ELR (cell line): ENCODE measurements around the gene MRPL2.
A peak's percentile ranks its signal among the peaks of the same experiment; 100 is the strongest.
"Not testable (repeated sequence)": the region's sequence is repeated elsewhere in the genome, so short reads cannot be mapped to it uniquely, and the experiment has no call there.

Experiments
- DNase-seq: peaks from one replicate; pipeline ENCODE4 v3.0.0-alpha.2; 2015; ENCODE audit warnings: low read depth

The MRPL2 gene

DNA sequence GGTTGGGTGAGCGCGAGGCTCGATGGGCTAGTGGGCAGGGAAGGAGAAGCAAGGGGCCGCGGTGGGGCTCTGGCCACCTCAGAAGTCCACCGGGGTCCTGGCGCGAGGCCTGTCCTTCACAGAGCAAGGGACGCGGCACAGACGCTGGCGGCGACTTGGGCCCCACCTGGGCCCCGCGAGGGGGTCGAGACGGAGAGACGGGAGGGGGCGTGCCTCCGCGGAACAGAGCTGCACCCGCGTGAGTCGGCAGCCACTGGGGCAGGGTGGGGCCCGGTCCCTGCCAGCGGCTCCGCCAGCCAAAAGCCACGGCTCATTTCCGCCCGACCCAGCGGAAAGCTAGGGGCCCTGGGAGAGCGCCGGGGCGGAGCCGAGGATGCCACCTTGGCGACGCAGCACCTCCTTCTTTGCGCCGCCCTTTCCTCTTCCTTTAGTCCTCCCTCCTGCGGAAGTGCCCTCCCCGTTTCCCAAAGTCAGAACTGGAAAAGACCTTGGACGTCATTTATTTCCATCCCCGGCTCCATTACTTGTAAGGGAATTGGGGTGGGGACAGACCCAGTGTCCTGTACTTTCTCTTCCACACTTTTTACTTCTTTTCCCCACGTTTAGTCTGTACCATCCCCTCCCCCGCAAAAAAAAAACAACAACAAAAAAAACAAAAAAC, 5.6 kb downstream of the MRPL2 start, which contains the start of gene CUL7:
CUL7 (minus strand) TSS at position 307 of the 661 bp plus-strand sequence. CDS start 1,063 bp downstream, outside the sequence.
- peak; percentile 98 for DNase-seq

- DNase-seq, result peak; percentile 49
These were observed 6.2 kb downstream of the MRPL2 start for GRCh38 chr6:43052842-43053544.

DNA sequence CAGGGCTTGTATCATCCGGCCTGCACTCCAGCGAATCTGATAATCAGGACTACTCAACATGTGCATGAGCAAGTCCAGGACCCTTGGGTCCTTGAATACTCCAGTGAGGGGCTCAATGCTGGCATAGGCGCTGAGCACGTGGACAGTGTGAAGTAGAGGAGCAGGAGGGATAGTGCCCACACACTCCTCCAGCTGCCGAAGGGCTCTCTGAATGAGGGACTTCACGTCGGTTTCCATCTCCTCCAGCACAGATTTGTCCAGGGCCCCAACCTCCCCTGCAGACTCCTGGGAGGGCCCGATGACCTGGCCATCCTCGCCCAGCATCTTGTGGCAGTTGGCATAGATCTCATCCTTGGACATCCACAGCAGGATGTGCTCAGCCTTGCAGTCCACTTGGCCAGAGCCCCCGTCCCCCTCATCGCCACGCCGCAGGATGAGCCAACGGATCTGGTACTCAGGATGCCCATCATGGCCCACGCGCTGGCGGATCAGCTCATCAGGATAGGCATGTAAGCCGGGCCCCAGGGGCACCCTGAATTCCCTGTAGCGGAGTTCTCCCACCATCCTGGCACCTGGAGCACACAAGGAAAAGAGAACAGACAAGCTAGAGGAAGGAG, 6.9 kb downstream of the MRPL2 start:
- no peak for DNase-seq

- no peak for DNase-seq
These were observed 8.3 kb downstream of the MRPL2 start for GRCh38 chr6:43050981-43051380.

GRCh38 chr6:43047998-43048397, 11.2 kb downstream of the MRPL2 start:
- DNase-seq, result no peak

DNA sequence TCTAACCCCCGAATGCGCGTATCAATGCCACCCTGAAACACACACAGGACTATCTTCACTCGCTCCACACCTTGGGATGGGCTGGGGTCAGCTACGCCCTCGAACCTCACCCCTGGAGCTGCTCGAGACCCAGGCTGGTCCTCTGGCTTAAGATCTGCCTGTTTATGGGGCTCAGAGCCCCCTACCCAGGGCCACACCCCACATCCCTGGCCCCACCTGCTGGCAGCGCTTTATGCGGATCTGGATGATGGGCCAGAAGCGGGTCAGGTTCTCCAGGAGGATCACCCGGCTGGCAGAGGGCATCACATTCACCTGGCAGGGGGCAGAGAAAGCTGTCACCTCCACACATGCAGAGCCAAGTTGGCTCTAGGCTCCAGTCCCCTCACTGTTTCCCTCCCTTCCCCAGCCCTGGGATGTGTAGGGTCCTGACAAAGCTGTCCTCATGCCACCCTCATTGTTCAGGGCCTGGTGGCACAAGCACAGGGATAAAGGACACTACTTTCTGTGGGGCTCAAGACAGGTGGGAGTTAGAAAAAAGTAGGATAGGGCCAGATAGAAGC, 13.8 kb downstream of the MRPL2 start:
- DNase-seq, result no peak

DNA sequence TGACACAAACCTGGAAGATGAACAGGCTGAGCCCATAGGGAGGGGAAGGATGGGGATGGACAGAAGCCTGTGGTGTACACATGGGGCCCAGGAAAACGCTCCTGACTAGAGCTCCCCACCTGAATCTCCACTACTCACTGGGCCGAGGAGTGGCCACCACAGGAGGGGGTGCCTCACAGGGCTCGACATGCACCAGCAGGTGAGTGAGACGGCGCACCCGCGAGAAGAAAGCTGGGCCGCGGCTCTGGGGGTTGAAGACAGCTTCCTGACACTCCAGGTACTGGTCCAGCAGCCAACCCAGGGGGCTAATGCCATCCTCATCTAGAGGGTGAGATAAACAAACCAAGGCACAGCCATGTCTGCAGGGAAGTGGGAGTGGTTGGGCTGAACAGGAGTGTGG, 15.9 kb downstream of the MRPL2 start:
- no peak for DNase-seq

DNA sequence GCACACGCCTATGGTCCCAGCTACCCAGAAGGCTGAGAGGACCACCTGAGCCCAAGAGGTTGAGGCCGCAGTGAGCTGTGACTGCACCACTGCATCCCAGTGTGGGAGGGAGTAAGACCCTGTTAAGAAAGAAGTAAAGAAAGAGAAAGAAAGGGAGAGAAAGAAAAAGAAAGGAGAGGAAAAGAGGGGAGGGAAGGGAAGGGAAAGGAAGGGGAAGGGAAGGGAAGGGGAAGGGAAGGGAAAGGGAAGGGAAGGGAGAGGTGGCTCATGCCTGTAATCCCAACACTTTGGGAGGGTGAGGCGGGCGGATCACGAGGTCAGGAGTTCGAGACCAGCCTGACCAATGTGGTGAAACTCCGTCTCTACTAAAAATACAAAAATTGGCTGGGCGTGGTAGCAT, 17.8 kb downstream of the MRPL2 start:
- not testable (repeated sequence) for DNase-seq

- no peak for DNase-seq
These were observed 18.5 kb downstream of the MRPL2 start for GRCh38 chr6:43040542-43041257.

- no peak for DNase-seq
These were observed 20.5 kb downstream of the MRPL2 start for GRCh38 chr6:43038727-43039126.

GRCh38 chr6:43037706-43038105, 21.5 kb downstream of the MRPL2 start:
- DNase-seq, result no peak

DNA sequence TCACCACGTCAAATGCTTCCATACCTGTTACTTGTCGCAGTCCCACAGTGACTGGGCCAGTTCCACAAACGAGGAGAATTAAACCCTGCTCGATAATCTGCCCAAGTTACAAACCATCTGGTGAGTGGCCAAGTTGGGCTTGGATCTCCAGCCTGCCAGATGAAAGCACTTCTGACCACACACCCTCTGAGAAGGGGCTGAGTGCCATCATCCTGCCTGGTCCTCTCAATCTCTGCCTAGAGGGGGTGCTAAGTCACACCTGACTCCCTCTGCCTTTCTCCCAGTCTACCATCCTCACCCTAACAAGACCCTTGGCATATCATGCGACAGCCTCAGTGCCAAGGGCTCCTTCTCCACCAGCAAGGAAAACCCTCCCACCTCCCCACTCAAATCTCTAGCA, 22.0 kb downstream of the MRPL2 start:
- DNase-seq, result no peak

DNA sequence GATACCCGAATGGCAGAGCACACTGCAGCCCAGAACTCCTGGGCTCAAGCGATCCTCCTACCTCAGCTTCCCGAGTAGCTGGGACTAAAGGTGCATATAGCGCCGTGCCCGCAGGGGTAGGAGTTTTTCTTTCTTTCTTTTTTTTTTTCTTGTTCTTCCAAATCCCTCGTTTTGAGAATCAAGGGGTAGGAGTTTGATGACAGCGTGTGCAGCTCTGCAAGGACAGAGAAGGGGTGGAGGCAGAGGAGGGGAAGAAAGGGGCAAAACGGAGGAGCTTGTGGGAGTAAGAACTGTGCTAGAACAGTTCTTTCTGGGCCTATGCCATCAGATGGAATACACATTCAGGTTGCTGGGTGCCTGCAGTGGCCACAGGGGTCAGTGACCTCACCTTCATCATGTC, 22.5 kb downstream of the MRPL2 start:
- DNase-seq, result no peak

DNA sequence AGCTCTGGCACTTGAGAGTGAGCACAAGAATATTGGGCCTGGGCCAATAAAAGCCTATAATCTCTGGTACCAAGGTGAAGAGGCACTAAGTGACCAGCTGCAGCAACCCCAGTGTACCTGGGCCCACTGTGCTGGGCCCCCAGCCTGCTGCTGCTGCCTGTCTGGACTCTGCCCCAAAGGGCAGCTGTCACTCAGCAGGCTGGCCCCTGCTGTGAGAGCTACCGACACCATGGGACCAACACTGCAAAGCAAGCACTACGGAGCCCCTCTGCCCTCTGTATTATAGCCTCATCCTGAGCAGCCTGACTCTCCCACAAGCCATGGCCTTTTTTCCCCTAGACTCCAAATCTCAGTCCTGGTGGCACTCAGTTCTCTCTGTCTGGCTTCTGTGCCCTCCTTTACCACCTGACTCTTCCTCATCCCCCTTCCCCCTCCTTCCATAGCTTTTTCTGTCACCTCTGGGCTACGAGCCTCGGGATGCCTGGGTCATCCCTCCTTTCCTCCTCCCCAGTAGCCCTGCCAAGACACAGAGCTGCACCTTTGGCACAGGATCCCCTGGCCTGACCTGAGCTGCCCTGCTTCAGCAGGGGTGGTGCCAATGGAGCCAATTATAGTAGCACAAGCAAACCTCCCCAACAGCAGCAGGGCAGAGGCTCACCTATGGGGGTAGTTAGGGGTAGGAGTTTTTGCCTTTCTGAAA, 23.6 kb downstream of the MRPL2 start:
- DNase-seq, result no peak

DNA sequence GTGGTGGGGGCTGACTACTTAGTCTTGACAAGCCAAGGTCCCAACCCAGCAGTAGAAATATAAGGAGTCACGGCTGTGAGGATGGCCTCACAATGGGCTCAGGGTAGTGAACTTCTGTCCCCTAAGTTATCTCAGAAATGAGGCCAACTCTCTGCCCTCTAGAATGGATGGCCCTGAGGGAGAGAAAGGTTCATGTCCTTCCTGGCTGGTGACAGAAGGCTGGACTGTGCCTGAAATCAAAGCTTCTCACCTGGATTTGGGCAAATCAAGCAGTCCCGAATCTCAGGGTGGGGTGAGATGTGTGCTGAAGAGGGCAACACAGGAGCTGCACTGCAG, 25.1 kb downstream of the MRPL2 start:
- DNase-seq, result no peak

DNA sequence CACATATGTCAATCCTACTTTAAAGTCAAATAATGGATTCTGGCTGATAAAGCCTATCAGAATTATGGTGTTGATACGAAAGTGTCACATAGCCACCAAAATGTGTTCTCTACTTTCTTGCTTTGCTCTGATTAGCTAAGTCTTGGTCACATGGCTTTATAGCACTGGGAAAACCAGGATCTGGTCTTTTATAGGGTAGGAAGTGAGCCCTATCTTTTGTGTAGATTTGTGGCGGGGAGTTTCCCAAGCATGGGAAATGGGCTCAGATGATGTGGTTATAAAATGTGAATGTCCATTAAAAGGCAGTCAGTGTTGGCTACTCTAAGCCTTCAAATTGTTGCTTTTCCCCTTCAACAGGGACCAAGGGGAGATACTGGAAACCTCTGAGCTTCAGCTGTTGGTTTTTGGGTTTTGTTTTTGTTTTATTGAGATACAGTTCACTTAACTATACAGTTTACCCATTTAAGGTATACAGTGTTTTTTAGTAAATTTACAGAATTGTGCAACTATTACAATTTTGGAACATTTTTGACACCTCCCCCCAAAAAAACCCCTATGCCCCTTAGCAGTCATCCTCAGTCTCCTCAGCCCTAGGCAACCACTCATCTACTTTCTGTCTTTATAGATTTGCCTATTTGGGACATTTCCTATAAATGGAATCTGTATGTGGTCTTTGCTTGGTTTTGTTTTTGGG, 25.6 kb downstream of the MRPL2 start:
- DNase-seq, result no peak

GRCh38 chr6:43032326-43032725, 26.9 kb downstream of the MRPL2 start:
- DNase-seq, result no peak

DNA sequence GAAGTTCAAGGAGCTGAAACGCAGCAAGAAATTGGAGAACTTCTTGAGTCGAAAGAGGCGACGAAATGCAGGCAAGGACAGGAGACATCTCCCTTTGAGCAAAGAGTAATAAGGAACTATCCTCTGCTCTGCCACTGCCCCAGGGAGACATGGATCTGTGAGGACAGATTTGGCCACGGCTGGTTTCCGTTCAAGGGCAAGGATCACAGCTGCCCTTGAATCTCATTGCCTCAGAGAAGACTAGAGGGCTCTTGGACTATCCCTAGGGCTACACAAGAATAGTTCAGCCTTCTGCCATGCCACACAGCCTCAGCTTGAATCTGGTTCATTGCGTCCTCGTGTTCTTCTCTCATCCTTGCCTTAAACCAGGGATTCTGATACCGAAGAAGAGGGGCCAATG, 30.1 kb downstream of the MRPL2 start:
- DNase-seq, result no peak

DNA sequence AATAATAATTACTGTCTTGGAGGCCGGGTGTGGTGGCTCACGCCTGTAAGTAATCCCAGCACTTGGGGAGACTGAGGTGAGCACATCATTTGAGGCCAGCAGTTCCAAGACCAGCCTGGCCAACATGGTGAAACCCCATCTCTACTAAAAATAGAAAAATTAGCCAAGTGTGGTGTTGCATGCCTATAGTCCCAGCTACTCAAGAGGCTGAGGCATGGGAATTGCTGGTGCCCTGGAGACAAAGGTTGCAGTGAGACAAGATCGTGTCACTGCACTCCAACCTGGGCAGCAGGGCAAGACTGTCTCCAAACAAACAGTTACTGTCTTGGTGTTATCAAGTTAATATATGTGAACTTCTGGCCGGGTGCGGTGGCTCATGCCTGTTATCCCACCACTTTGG, 32.9 kb downstream of the MRPL2 start:
- no peak for DNase-seq

DNA sequence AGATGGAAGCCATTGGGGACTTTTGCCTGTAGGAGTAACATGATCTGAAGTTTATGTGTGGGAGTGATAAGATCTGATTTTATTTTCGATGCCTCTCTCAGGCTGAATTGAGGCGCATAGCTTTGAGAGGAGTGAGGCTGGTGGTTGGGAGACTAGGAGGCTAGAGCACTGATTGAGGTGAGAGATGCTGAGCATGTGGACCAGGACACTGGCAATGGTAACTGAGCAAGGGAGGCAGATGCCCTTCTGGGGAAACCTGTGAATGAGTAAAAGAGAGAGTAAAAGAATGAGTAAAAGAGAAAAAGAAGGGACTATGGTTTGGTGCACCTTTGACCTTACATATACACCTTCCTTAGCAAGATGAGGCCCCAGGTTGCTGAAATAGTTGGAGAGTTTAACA, 34.8 kb downstream of the MRPL2 start:
- no peak for DNase-seq
